Activated CD8-positive, alpha-beta T cell treated with anti-CD3 and anti-CD28 coated beads for 36 hours (primary cell): ENCODE measurements around the gene SPINT3. TPM values are rescaled to one million over a fixed set of nuclear protein-coding genes. Genes with fewer than 3 reads are reported as not detected.
"Not testable (repeated sequence)": the region's sequence is repeated elsewhere in the genome, so short reads cannot be mapped to it uniquely, and the experiment has no call there.

ENCODE experiments used
- ATAC-seq: fragments of 200-7000 bp; cut with Tn5 transposase; one replicate; pipeline ENCODE4 v1.10.0; 2021; ENCODE audit warnings: mild to moderate bottlenecking, moderate library complexity
- CTCF ChIA-PET: fragments of 350-600 bp; sonication (Branson Sonifier 250); formaldehyde crosslinking; loops from one replicate; lab custom pipeline; 2021; ENCODE audit warnings: antibody characterized with exemption; lab: Charles Lee
- POLR2A ChIA-PET: fragments of 350-600 bp; sonication (Branson Sonifier 250); formaldehyde crosslinking; loops from one replicate; lab custom pipeline; 2021; ENCODE audit warnings: antibody characterized with exemption; lab: Charles Lee
- DNase-seq: peaks from one replicate; pipeline ENCODE4 v3.0.0-alpha.2; 2020
- H3K27ac Mint-ChIP-seq: one replicate; pipeline ENCODE4 v1.8.0; 2021; ENCODE audit warnings: mild to moderate bottlenecking, mixed read lengths
- H3K27me3 Mint-ChIP-seq: one replicate; pipeline ENCODE4 v1.8.0; 2021; ENCODE audit warnings: mixed read lengths
- H3K36me3 Mint-ChIP-seq: one replicate; pipeline ENCODE4 v1.8.0; 2021; ENCODE audit warnings: low read depth, mixed read lengths
- H3K4me1 Mint-ChIP-seq: one replicate; pipeline ENCODE4 v1.8.0; 2021; ENCODE audit warnings: low read depth, mixed read lengths
- H3K4me3 Mint-ChIP-seq: one replicate; pipeline ENCODE4 v1.8.0; 2021; ENCODE audit warnings: mild to moderate bottlenecking, moderate library complexity, mixed read lengths
- H3K9me3 Mint-ChIP-seq: one replicate; pipeline ENCODE4 v1.8.0; 2021; ENCODE audit warnings: mixed read lengths
- CTCF ChIP-seq: fragments of 200-600 bp; IDR thresholded peaks from one replicate; pipeline ENCODE4 v1.8.0; 2022; ENCODE audit warnings: antibody characterized with exemption, mild to moderate bottlenecking
- intact Hi-C: fragments of 100-400 bp; cut with micrococcal nuclease; formaldehyde crosslinking; loops from one replicate; pipeline ENCODE4 v1.10.0; 2022
- total RNA-seq, 2 experiments: library from RNA; stranded (reverse); gene quantifications; one replicate each; pipeline ENCODE4 v1.2.3, GENCODE V29; 2021

The SPINT3 gene
- total RNA-seq, 2 experiments from 2014 or later, result not detected

GRCh38 chr20:45485388-45485787 is 30.0 kb downstream of the SPINT3 start:
- H3K9me3 Mint-ChIP-seq, result no peaks in the 10 kb centered on the region
- DNase-seq, result no peak
- H3K4me1 Mint-ChIP-seq, result no peaks in the 10 kb centered on the region
- POLR2A ChIA-PET, result no interaction called here
- H3K4me3 Mint-ChIP-seq, result no peak overlapping the region
- H3K36me3 Mint-ChIP-seq, result no peaks in the 10 kb centered on the region
- peaks cover 32% of the 10 kb centered on the region for H3K27me3 Mint-ChIP-seq
- H3K27ac Mint-ChIP-seq, result no peak overlapping the region
- intact Hi-C loops, result no loop called here
- ATAC-seq, result no peak
- TF ChIP-seq CTCF, result no peak
- CTCF ChIA-PET, result interaction anchor here (0.8 to 2.1 kb wide), 6 partner anchors 30 to 286 kb away, joined by 3 to 11 read pairs (median 4); no protein-coding TSS in a partner anchor

GRCh38 chr20:45484676-45485075 is 30.7 kb downstream of the SPINT3 start:
- H3K4me1 Mint-ChIP-seq, result no peaks in the 10 kb centered on the region
- H3K9me3 Mint-ChIP-seq, result no peaks in the 10 kb centered on the region
- no peak overlapping the region for H3K27ac Mint-ChIP-seq
- no peak for TF ChIP-seq CTCF
- POLR2A ChIA-PET, result no interaction called here
- no peaks in the 10 kb centered on the region for H3K36me3 Mint-ChIP-seq
- ATAC-seq (no peak), DNase-seq (no peak)
- peaks cover 35% of the 10 kb centered on the region for H3K27me3 Mint-ChIP-seq
- intact Hi-C loops, result no loop called here
- H3K4me3 Mint-ChIP-seq, result no peak overlapping the region
- CTCF ChIA-PET, result interaction anchor here (1.0 to 2.1 kb wide), 4 partner anchors 111 to 287 kb away, joined by 3 to 11 read pairs (median 7); no protein-coding TSS in a partner anchor

DNA sequence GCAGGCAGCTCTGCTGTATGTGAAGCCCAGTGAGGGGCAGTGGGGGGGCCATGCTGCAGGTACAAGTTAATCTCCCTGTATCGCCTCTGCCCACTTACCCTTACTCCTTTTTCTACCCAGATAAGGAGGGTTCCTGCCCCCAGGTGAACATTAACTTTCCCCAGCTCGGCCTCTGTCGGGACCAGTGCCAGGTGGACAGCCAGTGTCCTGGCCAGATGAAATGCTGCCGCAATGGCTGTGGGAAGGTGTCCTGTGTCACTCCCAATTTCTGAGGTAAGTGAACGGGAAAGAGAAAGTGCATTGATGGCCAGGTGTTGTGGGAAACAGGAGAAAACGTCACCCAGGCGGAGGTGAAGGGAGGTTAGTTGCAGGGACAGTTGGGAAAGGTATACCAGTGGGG is 35.6 kb downstream of the SPINT3 start:
- no peak for TF ChIP-seq CTCF
- intact Hi-C loops, result no loop called here
- ATAC-seq (no peak), DNase-seq (no peak)
- Mint-ChIP-seq H3K4me1 (no peaks in the 10 kb centered on the region), H3K27me3 (peaks cover 28% of the 10 kb centered on the region), H3K27ac (no peak overlapping the region), H3K4me3 (no peak overlapping the region), H3K9me3 (no peaks in the 10 kb centered on the region), H3K36me3 (no peaks in the 10 kb centered on the region)
- CTCF ChIA-PET, result interaction anchor here (1.2 kb wide), 2 partner anchors 24 to 106 kb away, joined by 3 to 4 read pairs; no protein-coding TSS in a partner anchor
- POLR2A ChIA-PET, result no interaction called here

DNA sequence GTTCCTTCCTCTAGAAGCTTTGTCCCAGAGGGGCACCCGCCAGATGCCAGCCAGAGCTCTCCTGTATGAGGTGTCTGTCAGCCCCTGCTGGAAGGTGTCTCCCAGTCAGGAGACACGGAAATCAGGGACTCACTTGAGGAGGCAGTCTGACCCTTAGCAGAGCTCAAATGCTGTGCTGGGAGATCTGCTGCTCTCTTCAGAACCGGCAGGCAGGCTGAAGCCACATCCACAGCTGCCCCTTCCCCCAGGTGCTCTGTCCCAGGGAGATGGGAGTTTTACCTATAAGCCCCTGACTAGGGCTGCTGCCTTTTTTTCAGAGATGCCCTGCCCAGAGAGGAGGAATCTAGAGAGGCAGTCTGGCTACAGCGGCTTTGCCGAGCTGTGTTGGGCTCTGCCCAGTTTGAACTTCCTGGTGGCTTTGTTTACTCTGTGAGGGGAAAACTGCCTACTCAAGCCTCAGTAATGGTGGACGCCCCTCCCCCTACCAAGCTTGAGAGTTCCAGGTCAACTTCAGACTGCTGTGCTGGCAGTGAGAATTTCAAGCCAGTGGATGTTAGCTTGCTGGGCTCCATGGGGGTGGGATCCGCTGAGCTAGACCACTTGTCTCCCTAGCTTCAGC is 37.8 kb downstream of the SPINT3 start:
- intact Hi-C loops, result not testable (repeated sequence)

DNA sequence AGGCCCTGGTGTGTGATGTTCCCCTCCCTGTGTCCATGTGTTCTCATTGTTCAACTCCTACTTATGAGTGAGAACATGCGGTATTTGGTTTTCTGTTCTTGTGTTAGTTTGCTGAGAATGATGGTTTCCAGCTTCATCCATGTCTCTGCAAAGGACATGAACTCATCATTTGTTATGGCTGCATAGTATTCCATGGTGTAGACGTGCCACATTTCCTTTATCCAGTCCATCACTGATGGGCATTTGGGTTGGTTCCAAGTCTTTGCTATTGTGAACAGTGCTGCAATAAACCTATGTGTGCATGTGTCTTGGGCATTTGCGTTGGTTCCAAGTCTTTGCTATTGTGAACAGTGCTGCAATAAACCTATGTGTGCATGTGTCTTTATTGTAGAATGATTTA is 43.1 kb downstream of the SPINT3 start:
- H3K4me3 Mint-ChIP-seq, H3K4me1 Mint-ChIP-seq, DNase-seq, intact Hi-C loops, H3K36me3 Mint-ChIP-seq, H3K27ac Mint-ChIP-seq, H3K9me3 Mint-ChIP-seq, ATAC-seq, CTCF ChIA-PET, POLR2A ChIA-PET: not testable (repeated sequence)
- peaks cover 53% of the 10 kb centered on the region for H3K27me3 Mint-ChIP-seq

More for the DNA sequence above, 37.8 kb downstream of the SPINT3 start:
- DNase-seq, H3K36me3 Mint-ChIP-seq, H3K9me3 Mint-ChIP-seq, H3K4me3 Mint-ChIP-seq, H3K27ac Mint-ChIP-seq, ATAC-seq, H3K4me1 Mint-ChIP-seq, POLR2A ChIA-PET: not testable (repeated sequence)
- CTCF ChIA-PET, result interaction anchor here (0.9 kb wide), 1 partner anchor 32 kb away, joined by 3 read pairs; no protein-coding TSS in a partner anchor
- H3K27me3 Mint-ChIP-seq, result peaks cover 36% of the 10 kb centered on the region

GRCh38 chr20:45470937-45471336 is 44.5 kb downstream of the SPINT3 start:
- DNase-seq (peak; percentile 20), ATAC-seq (peak; percentile 14)
- POLR2A ChIA-PET, result interaction anchor here (0.9 kb wide), 1 partner anchor 12 kb away, joined by 3 read pairs; no protein-coding TSS in a partner anchor
- Mint-ChIP-seq H3K4me3 (peak overlapping the region; percentile 36), H3K4me1 (peaks cover 5% of the 10 kb centered on the region), H3K27ac (no peak overlapping the region), H3K36me3 (no peaks in the 10 kb centered on the region), H3K9me3 (no peaks in the 10 kb centered on the region), H3K27me3 (peaks cover 56% of the 10 kb centered on the region)
- TF ChIP-seq CTCF, result no peak
- CTCF ChIA-PET, result interaction anchor here (1.5 to 2.1 kb wide), 3 partner anchors 22 to 300 kb away, joined by 5 to 7 read pairs (median 5); no protein-coding TSS in a partner anchor
- intact Hi-C loops, result no loop called here
